Naive B cell (primary cell): ENCODE results near the gene SMLR1. TPM values are rescaled to one million over a fixed set of nuclear protein-coding genes. Genes with fewer than 3 reads are reported as not detected.

Experiments used
- ATAC-seq, 2 donors: fragments of 150-1000 bp; cut with Tn5 transposase; 2 replicates each; pipeline ENCODE4 v1.10.0; 2021; ENCODE audit warnings: low read depth in 2 of 2, mild to moderate bottlenecking in 2 of 2, moderate library complexity in 2 of 2
- DNase-seq: peaks from one replicate; pipeline ENCODE4 v3.0.0; 2022
- H3K27ac Mint-ChIP-seq, 6 donors: one replicate each; pipeline ENCODE4 v1.8.0; 2020 to 2022; ENCODE audit warnings: mild to moderate bottlenecking in 6 of 6, mixed read lengths in 6 of 6, moderate library complexity in 5 of 6, inconsistent platforms in 2 of 6
- H3K27me3 Mint-ChIP-seq, 3 donors: one replicate each; pipeline ENCODE4 v1.8.0; 2021 to 2022; ENCODE audit warnings: mixed read lengths in 3 of 3, mild to moderate bottlenecking in 1 of 3
- H3K36me3 Mint-ChIP-seq, 2 donors: one replicate each; pipeline ENCODE4 v1.8.0; 2020 to 2022; ENCODE audit warnings: mixed read lengths in 2 of 2, inconsistent platforms in 1 of 2, mild to moderate bottlenecking in 1 of 2
- H3K4me1 Mint-ChIP-seq, 3 donors: one replicate each; pipeline ENCODE4 v1.8.0; 2020 to 2022; ENCODE audit warnings: mixed read lengths in 3 of 3, inconsistent platforms in 1 of 3, mild to moderate bottlenecking in 1 of 3, moderate library complexity in 1 of 3
- H3K4me3 Mint-ChIP-seq, 8 donors: one replicate each; pipeline ENCODE4 v1.8.0; 2020 to 2022; ENCODE audit warnings: mild to moderate bottlenecking in 8 of 8, mixed read lengths in 8 of 8, moderate library complexity in 8 of 8, inconsistent platforms in 2 of 8
- H3K9me3 Mint-ChIP-seq, 7 donors: one replicate each; pipeline ENCODE4 v1.8.0; 2020 to 2022; ENCODE audit warnings: mixed read lengths in 7 of 7, mild to moderate bottlenecking in 5 of 7, inconsistent platforms in 2 of 7, moderate library complexity in 1 of 7
- polyA plus RNA-seq, 6 donors: library from polyadenylated mRNA; unstranded; fragments of 300-500 nt; fragmentation: Illumina TruSeq; gene quantifications; one replicate each; pipeline ENCODE4 v1.2.3, GENCODE V29; 2021; ENCODE audit warnings: low read depth in 6 of 6

Gene SMLR1
- polyA plus RNA-seq, 6 donors from 2014 or later: not detected

DNA sequence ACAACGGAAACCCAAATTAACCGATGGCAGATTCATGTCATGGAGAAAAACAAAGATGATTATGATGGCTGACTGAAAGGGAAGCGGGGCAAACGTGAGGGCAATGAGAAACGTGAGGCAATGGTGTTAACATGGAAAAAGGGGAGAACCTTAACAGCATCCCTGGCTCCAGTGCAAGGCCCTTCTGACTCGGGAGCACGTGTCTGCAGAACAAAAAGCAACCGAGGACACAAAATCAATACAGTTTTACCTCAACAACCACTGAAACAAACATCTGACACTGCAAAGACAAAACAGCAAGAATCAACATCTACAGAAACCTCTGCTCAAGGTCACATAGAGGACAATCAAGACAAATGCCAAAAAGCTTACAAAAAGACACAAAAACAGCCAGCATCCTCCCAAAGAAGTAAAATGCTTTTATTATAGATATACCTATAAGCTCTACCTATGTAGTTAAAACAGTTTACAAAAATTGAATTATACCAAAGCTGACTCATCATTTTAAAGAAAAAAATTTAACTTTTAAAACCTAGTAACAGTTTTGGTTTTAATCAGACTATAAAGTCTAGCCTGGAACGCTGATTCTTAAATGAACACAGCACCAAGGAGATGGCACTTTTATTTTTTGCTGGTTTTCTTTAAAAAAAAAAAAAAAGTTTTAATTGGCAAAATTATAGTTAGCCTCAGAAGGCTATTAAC is 43.1 kb downstream of the SMLR1 start:
- no peak overlapping the region for H3K27ac Mint-ChIP-seq
- no peaks in the 10 kb centered on the region for H3K27me3 Mint-ChIP-seq
- no peak for ATAC-seq
- peaks cover 12 to 22% of the 10 kb centered on the region in 2 donors for H3K36me3 Mint-ChIP-seq
- H3K9me3 Mint-ChIP-seq: no peaks in the 10 kb centered on the region
- peaks cover 3 to 5% (median 5%) of the 10 kb centered on the region in 3 donors for H3K4me1 Mint-ChIP-seq
- H3K4me3 Mint-ChIP-seq: no peak overlapping the region
- no peak for DNase-seq

DNA sequence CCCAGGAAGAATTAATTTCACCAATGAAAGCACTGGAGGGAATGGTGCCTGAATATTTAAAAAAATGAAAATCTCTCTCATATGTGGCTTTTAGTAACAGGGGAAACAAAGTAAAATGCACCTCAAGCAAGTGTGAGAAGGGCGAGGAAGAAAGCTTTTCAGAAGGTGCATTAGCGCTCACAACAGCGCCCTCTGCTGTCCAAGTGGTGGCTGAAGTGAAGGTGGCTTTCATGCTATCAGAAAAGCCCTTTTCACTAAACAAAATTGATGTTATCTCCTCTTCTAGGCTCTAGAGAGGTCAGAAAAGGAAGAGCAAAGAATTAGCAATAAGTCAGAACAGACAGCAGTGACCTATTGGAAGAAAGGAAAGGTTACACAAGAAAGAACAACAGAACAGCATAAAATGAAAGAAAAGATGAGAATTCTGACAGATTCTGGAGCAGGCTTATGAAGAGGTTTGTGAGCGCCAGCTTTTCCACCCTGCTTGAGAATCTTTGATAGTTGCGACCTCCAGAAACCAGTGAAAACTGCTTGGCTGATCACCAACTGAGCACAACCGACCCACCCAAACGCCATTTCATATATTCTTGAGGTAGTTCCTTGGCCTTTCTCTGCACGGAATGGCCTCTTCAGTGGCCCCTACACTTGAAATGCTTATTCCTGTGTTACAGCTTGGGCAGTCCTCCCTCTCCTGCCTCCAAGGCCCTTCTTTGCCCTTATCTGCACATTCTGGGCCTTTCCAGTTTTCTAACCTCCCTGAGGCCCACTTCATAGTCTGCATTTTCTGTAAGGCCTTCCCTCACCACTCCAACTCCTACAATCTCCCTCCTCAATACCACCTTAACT is 45.3 kb downstream of the SMLR1 start:
- peak in 1 of 2 donors; percentile 52 for ATAC-seq
- peak; percentile 46 for DNase-seq
- H3K4me1 Mint-ChIP-seq: peaks cover 3 to 5% (median 5%) of the 10 kb centered on the region in 3 donors
- H3K27ac Mint-ChIP-seq: peak overlapping the region in 1 of 6 donors; percentile 40
- peaks cover 12% of the 10 kb centered on the region in 2 donors for H3K36me3 Mint-ChIP-seq
- no peaks in the 10 kb centered on the region for H3K27me3 Mint-ChIP-seq
- no peak overlapping the region for H3K4me3 Mint-ChIP-seq
- no peaks in the 10 kb centered on the region for H3K9me3 Mint-ChIP-seq

DNA sequence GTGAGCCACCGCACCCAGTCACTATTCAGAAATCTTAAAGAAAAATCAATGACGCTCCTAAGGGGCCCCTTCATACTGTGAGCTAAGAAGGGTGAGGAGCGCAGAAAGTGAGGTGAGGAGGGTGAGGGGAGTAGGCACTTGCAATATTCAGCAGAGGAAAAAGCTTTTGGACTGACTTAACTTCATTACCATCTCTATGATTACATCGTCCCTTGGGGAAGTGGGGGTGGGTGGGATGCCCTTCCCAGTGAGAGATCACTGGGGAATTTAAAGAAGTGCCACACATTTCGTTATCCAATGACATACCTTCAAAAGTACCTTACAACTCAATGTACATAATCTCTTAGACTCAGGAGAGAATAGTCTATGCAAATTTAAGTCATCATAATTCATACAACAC is 46.5 kb downstream of the SMLR1 start:
- Mint-ChIP-seq H3K36me3 (peaks cover 12% of the 10 kb centered on the region in 2 donors), H3K27me3 (no peaks in the 10 kb centered on the region), H3K4me1 (peaks cover 3 to 5% (median 5%) of the 10 kb centered on the region in 3 donors), H3K27ac (no peak overlapping the region), H3K4me3 (no peak overlapping the region), H3K9me3 (no peaks in the 10 kb centered on the region)
- DNase-seq: no peak
- ATAC-seq: no peak

DNA sequence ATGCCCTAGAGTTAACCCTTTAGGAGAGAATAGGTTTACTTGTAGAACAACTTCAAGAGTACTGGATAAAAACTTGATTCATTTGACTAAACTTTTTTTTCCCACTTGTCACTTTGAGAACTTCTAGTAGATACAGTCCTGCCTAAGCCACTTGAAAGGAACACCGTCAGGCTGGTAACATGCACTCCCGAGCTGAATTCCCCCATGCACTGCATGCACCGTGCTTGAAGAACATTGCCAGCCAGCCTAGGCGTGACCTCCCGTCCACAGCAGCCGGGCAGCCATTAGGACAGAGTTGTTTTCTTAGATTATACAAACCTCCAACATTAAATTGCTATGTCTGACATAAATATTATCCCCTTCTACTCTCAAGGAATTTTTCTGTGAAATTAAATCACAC is 52.6 kb downstream of the SMLR1 start:
- no peak for ATAC-seq
- no peak for DNase-seq
- Mint-ChIP-seq H3K27ac (no peak overlapping the region), H3K36me3 (peaks cover 4 to 8% of the 10 kb centered on the region in 2 donors), H3K27me3 (no peaks in the 10 kb centered on the region), H3K4me3 (no peak overlapping the region), H3K4me1 (no peaks in the 10 kb centered on the region), H3K9me3 (no peaks in the 10 kb centered on the region)

DNA sequence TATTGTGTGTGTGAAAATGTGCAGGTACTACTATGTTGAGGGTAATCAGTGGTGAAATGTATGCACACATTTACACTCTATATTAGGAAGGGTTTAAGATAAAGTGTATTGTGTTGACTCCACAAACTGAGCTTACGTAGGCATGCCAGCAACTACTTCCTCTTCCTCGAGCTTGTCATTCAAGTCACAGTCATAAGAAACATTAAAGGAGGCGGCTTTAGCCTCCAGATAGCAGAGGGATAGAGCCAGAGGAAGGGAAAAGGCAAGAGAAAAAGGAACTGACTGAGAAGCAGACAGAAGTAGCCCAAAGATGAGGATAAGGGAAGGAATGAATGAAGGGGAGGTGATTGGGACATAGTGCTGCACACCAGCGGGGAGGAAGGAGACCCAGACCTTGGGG is 55.2 kb downstream of the SMLR1 start:
- Mint-ChIP-seq H3K36me3 (peaks cover 4 to 8% of the 10 kb centered on the region in 2 donors), H3K4me1 (no peaks in the 10 kb centered on the region), H3K9me3 (no peaks in the 10 kb centered on the region), H3K27ac (peak overlapping the region in 1 of 6 donors; percentile 68), H3K4me3 (no peak overlapping the region), H3K27me3 (no peaks in the 10 kb centered on the region)
- DNase-seq (no peak), ATAC-seq (no peak)

DNA sequence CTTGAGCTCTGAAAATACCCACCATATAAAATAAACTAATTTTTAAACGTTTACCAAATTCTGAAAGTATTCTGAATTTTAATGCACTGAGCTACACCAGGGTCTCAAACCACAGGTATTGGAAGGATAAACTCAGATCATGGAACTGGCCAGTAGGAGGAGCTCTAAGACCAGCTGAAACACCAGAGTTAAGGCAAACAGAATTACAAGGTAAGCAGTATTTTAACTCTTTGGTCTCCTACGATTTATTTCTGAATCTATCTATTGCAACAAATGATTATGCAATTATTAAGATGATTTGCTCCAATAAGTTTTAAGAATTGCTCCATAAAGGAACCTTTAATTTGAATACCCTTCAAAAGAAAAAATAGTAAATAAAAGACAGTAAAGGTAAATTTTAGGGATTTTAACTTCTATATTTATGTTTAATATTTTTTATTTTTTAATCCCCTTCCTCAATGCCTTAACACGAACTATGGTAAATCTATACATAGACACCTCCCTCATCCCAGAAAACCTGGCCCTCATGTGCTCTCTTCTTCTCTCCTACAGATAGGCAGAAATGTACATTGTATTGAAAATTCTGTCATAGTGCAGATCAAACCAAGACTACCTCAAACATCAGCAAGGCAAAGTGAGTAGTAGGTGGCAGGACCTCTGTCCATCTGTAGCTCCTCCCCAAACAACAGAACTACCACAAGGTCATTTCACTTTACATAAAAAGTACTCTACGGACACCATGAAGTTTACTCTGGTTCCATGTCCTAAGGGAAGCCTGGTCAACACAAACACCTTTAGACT is 58.4 kb downstream of the SMLR1 start:
- no peaks in the 10 kb centered on the region for H3K9me3 Mint-ChIP-seq
- peak; percentile 68 for DNase-seq
- no peak overlapping the region for H3K4me3 Mint-ChIP-seq
- H3K27ac Mint-ChIP-seq: no peak overlapping the region
- no peaks in the 10 kb centered on the region for H3K27me3 Mint-ChIP-seq
- ATAC-seq: peak; percentile 79 to 95
- no peaks in the 10 kb centered on the region for H3K4me1 Mint-ChIP-seq
- H3K36me3 Mint-ChIP-seq: peaks cover 8 to 12% of the 10 kb centered on the region in 2 donors

Other genes with a start within 250 kb of the SMLR1 start
- 10 to 100 TPM; 10.9 to 51.1 (median 34.0) TPM for gene EPB41L2, start 235.8 kb downstream of the SMLR1 start, polyA plus RNA-seq